SIG-M5 (cell line): ENCODE results near the gene PAK1IP1.
A peak's percentile ranks its signal among the peaks of the same experiment; 100 is the strongest.
"Not testable (repeated sequence)": the region's sequence is repeated elsewhere in the genome, so short reads cannot be mapped to it uniquely, and the experiment has no call there.

Source experiments
- DNase-seq: peaks from one replicate; lab custom pipeline; 2025; lab: John Stamatoyannopoulos, UW

Gene PAK1IP1

DNA sequence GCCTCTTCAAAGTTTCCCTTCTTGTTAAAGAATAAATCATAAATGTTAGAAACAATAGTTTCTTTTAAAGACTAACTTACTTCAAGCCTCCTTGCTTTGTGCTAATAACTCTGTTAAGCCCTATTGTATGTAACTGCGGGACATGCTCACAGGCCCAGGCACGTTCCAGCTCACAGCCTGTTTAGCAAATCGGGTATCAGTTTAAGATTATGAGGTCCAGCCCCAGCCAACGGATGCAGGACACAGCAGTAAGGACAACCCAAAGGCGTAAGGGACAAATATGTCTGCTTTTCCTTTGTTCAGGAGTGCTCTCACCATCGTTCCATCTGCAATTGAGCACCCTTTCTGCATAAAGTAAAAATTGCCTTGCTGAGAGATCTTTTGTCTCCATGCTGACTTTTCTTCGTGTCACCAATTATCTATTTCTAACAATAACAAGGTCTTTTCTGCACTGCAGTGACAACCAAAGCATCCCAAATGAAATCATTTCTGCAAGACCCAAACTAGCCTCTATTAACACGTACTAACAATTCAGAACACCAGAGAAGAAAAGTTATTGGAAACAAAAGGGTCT is 1.7 kb upstream of the PAK1IP1 start:
- no peak for DNase-seq

GRCh38 chr6:10695086-10695657 is 400 bp downstream of the PAK1IP1 start:
- DNase-seq = no peak

GRCh38 chr6:10696655-10697054 is 1.9 kb downstream of the PAK1IP1 start:
- DNase-seq = no peak

DNA sequence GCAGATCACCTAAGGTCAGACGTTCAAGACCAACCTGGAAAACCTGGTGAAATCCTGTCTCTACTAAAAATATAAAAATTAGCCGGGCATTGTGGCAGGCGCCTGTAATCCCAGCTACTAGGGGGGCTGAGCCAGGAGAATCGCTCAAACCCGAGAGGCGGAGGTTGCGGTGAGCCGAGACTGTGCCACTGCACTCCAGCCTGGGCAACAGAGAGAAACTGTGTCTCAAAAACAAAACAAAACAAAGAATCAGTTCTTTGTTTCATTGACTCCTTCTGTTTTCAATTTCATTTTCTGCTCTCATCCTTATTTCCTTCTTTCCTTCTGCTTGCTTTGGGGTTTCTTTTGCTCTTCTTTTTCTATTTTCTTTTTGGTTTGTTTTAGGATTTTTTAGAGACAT is 19.2 kb downstream of the PAK1IP1 start:
- no peak for DNase-seq

GRCh38 chr6:10719296-10719963 is 24.7 kb downstream of the PAK1IP1 start:
- no peak for DNase-seq

DNA sequence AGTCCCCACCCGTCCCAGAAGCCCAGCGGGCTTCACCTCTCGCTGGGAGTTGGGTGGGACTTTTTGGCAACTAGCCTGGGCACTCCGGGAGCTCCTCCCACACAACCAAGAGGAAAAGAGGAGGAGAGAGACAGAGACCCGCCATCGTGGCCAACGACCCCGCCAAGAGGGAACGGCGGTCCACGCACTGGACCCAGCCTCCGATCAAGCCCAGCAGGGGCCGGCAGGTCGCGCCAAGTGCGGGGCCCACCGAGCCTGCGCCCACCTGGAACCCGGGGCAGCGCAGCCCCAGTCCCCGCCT is 25.1 kb downstream of the PAK1IP1 start:
- no peak for DNase-seq

DNA sequence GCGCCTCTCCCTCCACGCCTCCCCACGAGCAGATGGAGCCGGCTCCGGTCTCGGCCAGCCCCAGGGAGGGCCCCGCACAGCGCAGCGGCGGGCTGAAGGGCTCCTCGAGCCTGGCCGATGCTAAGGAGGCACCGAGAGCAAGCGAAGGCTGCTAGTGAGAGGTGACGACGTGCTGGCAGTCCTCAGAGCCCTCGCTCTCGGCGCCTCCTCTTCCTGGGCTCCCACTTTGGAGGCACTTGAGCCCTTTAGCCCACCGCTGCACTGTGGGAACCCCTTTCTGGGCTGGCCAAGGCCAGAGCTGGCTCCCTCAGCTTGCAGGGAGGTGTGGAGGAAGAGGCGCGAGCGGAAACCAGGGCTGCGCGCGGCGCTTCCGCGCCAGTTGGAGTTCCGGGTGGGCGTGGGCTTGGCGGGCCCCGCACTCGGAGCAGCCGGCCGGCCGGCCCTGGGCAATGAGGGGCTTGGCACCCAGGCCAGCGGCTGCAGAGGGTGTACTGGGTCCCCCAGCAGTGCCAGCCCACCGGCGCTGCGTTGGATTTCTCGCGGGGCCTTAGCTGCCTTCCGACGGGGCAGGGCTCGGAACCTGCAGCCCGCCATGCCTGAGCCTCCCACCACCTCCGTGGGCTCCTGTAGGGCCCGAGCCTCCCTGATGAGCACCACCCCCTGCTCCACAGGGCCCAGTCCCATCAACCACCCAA is 25.6 kb downstream of the PAK1IP1 start:
- no peak for DNase-seq

GRCh38 chr6:10720960-10721849 is 26.4 kb downstream of the PAK1IP1 start:
- not testable (repeated sequence) for DNase-seq

DNA sequence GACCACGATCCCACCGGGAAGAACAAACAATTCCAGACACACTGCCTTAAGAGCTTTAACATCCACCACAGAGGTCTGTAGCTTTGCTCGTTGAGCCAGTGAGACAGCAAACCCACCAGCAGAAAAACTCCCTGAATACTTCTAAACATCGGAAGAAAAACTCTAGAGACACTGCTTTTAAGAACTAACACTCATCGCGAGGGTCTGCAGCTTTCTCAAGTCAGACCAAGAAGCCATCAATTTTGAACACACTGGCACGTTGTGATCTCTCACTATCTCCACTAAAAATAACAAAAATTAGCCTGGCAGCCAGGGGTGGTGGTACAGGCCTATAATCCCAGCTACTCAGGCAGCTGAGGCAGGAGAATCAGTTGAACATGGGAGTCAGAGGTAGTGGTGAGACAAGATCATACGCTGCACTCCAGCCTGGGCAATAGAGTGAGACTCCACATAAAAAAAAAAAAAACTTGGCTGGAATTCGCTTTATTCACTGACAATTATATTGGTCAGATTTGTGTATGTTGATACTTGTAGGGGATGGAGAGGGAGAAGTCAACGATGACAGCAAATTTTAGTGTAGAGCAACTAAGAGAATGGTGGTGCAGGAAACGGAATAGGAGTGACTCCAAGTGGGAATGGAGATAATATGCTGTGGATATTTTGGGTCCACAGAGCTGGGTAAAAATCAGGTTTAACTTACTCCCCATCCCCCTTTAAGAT is 27.2 kb downstream of the PAK1IP1 start:
- no peak for DNase-seq

GRCh38 chr6:10722570-10722819 is 27.7 kb downstream of the PAK1IP1 start:
- DNase-seq = no peak

DNA sequence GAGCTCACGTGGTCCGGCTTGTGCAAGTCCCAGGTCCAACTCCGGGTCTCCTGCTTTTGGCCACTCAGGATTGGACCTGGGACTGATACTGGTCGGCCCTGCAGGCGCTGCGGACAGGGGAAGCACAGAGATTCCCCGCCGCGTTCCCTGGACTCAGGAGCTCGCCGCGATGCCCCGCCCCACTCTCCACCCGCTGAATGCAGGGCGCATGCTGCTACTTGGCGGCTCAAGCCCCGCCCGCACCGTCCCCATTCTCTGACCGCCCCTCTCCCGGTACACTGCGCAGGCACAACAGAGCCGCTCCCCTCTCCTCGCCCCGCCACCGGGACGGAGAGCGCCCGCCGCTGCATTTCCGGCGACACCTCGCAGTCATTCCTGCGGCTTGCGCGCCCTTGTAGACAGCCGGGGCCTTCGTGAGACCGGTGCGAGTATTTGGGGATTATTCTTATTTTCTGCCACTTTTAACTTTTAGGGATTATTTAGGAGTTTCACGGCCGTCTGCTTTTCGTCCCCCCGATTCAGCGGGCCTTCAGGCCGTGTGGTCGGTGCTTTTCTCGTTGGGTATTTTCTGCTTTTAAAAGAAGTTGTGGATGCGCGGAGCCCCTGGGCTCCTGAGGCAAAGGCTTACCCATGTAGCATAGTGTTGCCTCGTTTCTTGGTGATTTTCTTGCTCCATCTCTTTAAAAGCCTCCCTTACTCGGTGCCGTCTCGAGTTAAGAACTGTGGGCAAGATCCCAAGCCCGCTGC is 28.2 kb downstream of the PAK1IP1 start, which contains the start of gene TMEM14C:
Gene TMEM14C, plus strand, starts transcription at position 251 of the 747 bp plus-strand sequence. CDS start 1,544 bp downstream, outside the sequence.
- DNase-seq = peak; percentile 50

DNA sequence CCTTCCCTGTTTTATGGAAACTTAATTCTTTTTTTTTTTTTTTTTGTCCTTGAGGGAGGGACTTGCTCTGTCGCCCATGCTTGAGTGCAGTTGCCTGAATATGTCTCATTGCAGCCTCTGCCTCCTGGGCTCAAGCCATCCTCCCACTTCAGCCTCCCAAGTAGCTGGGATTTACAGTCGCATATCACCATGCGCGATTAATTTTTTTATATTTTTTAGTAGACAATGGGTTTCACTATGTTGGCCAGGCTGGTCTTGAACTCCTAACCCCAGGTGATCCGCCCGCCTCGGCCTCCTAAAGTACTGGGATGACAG is 28.8 kb downstream of the PAK1IP1 start:
- DNase-seq = no peak

DNA sequence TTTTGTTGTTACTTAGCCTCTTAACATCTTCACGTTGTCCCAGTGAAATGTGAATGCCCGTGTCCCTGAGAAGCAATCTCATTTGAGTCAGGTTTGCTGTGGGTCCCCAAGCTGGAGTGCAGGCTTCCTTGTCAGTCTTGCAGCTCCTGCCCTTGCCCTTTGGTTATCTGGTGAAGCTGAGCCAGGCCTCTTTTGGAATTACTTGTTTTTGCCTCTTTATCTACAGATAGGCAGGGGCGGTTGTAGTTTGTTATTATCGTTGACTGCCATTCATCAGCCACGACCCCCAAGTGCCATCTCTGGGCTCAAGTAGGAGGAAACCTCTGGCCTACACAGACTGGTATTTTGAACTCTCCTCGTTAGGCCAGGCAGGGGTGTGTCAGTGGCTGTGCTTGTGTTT is 30.3 kb downstream of the PAK1IP1 start:
- DNase-seq = no peak

DNA sequence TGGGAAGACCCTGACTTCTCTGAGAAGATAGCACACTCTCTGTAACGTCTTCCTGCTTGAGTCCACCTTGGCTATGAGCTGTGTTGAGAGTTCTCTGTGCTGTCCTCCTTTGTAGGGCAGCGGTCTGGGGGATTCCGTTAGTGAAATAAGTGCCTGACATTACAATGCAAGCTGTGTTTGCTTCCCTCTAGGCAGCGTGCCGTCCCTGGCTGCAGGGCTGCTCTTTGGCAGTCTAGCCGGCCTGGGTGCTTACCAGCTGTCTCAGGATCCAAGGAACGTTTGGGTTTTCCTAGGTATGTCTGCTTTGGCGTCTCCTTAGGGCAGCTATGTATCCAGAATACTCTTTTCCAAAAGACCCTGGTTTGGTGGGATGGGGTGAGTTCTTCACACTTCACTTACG is 30.9 kb downstream of the PAK1IP1 start:
- DNase-seq = no peak

GRCh38 chr6:10730254-10730653 is 35.5 kb downstream of the PAK1IP1 start:
- DNase-seq = no peak

GRCh38 chr6:10733151-10733715 is 38.5 kb downstream of the PAK1IP1 start:
- DNase-seq = no peak

DNA sequence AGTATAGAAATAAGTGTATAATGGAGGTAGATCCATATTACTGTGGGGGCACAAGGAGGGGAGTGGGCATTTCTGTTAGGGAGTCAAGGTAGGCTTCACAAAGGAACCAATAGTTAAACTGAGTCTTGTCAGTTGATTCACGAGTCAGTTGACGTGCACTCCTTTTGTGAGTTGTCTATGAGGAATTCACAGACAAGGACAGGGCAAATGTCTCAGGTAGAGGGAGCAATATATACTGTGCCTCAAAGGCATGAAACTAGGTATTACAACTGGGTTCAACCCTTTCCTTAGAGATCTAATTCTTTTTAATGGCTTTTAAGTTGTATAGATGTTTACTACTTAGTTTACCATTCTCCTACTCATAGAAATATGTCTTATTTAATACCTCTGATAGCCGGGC is 39.1 kb downstream of the PAK1IP1 start:
- no peak for DNase-seq

DNA sequence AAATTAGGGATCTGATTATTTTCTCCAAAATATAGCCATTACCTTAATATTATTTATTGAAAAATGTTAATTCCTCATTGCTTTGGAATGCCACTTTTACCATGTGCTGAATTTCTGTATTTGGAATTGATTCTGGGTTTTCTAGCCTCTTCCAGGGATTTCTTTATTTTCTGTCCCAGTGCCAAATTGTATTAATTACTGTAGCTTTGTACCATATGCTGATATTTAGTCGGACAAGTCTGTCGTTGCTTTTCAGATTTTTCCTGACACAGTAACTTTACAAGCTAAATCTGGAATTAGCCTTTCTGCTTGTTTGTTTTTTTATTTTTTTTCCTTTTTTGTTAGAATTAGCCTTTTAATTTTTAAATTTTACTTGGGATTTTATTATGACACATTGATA is 42.0 kb downstream of the PAK1IP1 start:
- no peak for DNase-seq

DNA sequence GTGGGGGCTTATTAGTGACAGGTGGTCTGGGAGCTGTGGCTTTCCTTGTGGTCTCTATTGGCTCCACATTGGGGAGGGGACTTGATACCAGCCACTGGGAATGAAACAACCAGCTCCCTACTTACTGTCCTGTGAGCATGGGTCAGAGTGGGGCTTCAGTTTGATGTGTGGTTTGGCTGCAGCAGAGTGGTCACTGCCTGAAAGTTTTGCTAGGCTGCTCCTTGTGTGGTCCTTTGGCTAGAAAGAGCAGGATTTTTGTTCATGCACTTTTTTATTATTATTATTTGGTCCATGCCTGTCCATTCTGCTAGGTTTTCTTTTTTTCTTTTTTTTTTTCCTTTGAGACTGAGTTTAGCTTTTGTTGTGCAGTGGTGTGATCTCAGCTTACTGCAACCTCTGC is 45.3 kb downstream of the PAK1IP1 start:
- no peak for DNase-seq

- DNase-seq = not testable (repeated sequence)
Measured at GRCh38 chr6:10741643-10742042, 46.9 kb downstream of the PAK1IP1 start.

DNA sequence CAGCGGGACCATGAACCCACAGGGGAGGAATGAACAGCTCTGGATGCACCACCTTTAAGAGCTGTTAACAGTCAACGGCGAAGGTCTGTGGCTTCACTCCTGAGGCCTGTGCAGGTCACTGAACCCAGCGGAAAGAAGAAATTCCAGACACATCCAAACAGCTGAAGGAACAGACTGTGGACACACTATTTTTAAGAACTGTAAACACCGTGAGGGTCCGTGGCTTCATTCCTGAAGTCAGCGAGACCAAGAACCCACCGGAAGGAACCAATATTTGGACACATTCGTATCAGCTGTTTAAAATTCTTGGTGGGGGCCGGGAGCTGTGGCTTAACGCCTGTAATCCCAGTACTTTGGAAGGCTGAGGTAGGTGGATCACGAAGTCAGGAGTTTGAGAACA is 47.5 kb downstream of the PAK1IP1 start:
- DNase-seq = no peak
